Measurements from ENCODE around the gene C1QTNF5.

GRCh38 chr11:119381181-119381988 is 40.7 kb upstream of the C1QTNF5 start, which contains the start of gene USP2:
- no peak for TF ChIP-seq POLR2AphosphoS2 (conservative IDR thresholded peaks at IDR 0.05; ENCODE audit: low read length)
- no peak for TF ChIP-seq EHMT2 (IDR thresholded peaks at IDR 0.05; ENCODE audit: low read depth)
- TF ChIP-seq CEBPB (IDR thresholded peaks at IDR 0.05): no peak
